Psoas muscle (tissue), 8 donors: ENCODE measurements around the gene NUTF2. TPM values are rescaled to one million over a fixed set of nuclear protein-coding genes. Genes with fewer than 3 reads are reported as not detected.
A peak's percentile ranks its signal among the peaks of the same experiment; 100 is the strongest.

Experiments
- ATAC-seq, 4 donors: fragments of 200-7000 bp; cut with Tn5 transposase; one replicate each; pipeline ENCODE4 v1.9.1; 2020; ENCODE audit warnings: moderate library complexity in 3 of 4, mild to moderate bottlenecking in 2 of 4
- DNase-seq, 2 donors: peaks; one replicate each; pipeline ENCODE4 v3.0.0-alpha.2; 2020
- H3K27ac ChIP-seq: fragments of 200-600 bp; one replicate; pipeline ENCODE4 v1.8.0; 2022
- H3K27me3 ChIP-seq, 3 donors: fragments of 200-600 bp in 1 of 3; one replicate each; pipeline versions ENCODE4 v1.6.1 to v1.8.0; 2013 to 2022; ENCODE audit warnings: low read length in 2 of 3, mild to moderate bottlenecking in 2 of 3, moderate library complexity in 1 of 3; ENCODE audit not compliant: insufficient read depth in 3 of 3
- H3K36me3 ChIP-seq, 2 donors: fragments of 200-600 bp in 1 of 2; one replicate each; pipeline versions ENCODE4 v1.6.1 to v1.8.0; 2013 to 2022; ENCODE audit warnings: low read depth in 1 of 2, mild to moderate bottlenecking in 1 of 2, moderate library complexity in 1 of 2; ENCODE audit not compliant: insufficient read depth in 1 of 2
- H3K4me1 ChIP-seq: fragments of 200-600 bp; one replicate; pipeline ENCODE4 v1.8.0; 2022
- H3K4me3 ChIP-seq: fragments of 200-600 bp; one replicate; pipeline ENCODE4 v1.8.0; 2022; ENCODE audit warnings: mild to moderate bottlenecking
- H3K9me3 ChIP-seq: fragments of 200-600 bp; one replicate; pipeline ENCODE4 v1.8.0; 2022
- CTCF ChIP-seq: fragments of 200-600 bp; IDR thresholded peaks from one replicate; pipeline ENCODE4 v1.8.0; 2022; ENCODE audit warnings: antibody characterized with exemption
- WGBS, 3 donors: extraction: QIAGEN DNeasy Blood & Tissue Kit; methylation state at CpG; one replicate each; pipeline versions ENCODE4 v1.1.6 to v1.1.7; 2013; 5-methylcytosine and 5-hydroxymethylcytosine counted together
- intact Hi-C, 2 donors: fragments of 100-400 bp; cut with DNase I; formaldehyde crosslinking; loops; one replicate each; pipeline versions ENCODE4 v1.11.0 to v1.14.2; 2022
- polyA plus RNA-seq, 3 donors: library from polyadenylated mRNA; stranded (reverse); fragments of 200-250 nt; gene quantifications; one replicate each; pipeline ENCODE4 v1.2.3, GENCODE V29; 2013
- total RNA-seq, 4 donors: library from RNA; stranded (reverse); fragmentation: NEBNext Ultra II Directional in 2 of 4; extraction: Animal tissue kit (Norgen Biotek cat#: 25700) in 2 of 4; gene quantifications; one replicate each; pipeline versions ENCODE4 v1.2.1 to v1.2.4, GENCODE V29; 2021 to 2023
- donor health status: healthy with polysubstance abuse.
- donor health status: DM: no; HTN: no; CAD: no; lungs with moderate emphysema.
- donor health status: Bipolar disorder and iron deficiency.
- donor health status: healthy.
- donor health status: DM: yes; HTN: yes; CAD: no.
- donor health status: DM: no; HTN: no; CAD: no.
- donor health status: DM: no; HTN: no; CAD: no.
- donor health status: DM: yes; HTN: yes; CAD: no.

NUTF2 gene
- total and polyA plus RNA-seq, 7 donors: 77.4 to 170 (median 104) TPM

- ATAC-seq: peak in 1 of 4 donors; percentile 33
- intact Hi-C loops: loop anchor here in 1 of 2 donors (10.0 kb wide), 1 partner anchor 245 kb away; no protein-coding TSS in a partner anchor
- 52 to 68% (median 61%) methylated on average over 6 of the region's 6 CpGs for WGBS, 3 donors
Observed at GRCh38 chr16:67919622-67920221, 73.0 kb downstream of the NUTF2 start.

More at GRCh38 chr16:67919622-67920221, 73.0 kb downstream of the NUTF2 start:
- no peaks in the 10 kb centered on the region for H3K9me3 ChIP-seq
- H3K27ac ChIP-seq: peak overlapping the region; percentile 91
- peak in 1 of 2 donors; percentile 39 for DNase-seq
- no peaks in the 10 kb centered on the region for H3K27me3 ChIP-seq
- H3K4me3 ChIP-seq: no peak overlapping the region
- peak; percentile 6 for TF ChIP-seq CTCF
- peaks cover 0 to 8% of the 10 kb centered on the region in 2 donors for H3K36me3 ChIP-seq
- peaks cover 91% of the 10 kb centered on the region for H3K4me1 ChIP-seq

Other genes with a start within 250 kb of the NUTF2 start
- gene CARMIL2, start 201.8 kb upstream of the NUTF2 start, total RNA-seq: 1 to 10 TPM in 1 of 4 donors, under 1 TPM in 2, not detected in 1; 0.59 to 1.1 (median 0.63) TPM
- gene CARMIL2, start 201.8 kb upstream of the NUTF2 start, polyA plus RNA-seq: under 1 TPM; 0.17 to 0.46 (median 0.30) TPM
- gene ACD, start 186.7 kb upstream of the NUTF2 start, total RNA-seq: 10 to 100 TPM in 1 of 4 donors, 1 to 10 TPM in 3; 4.9 to 10.2 (median 7.4) TPM
- 10 to 100 TPM in 2 of 3 donors, 1 to 10 TPM in 1; 8.9 to 16.7 (median 12.6) TPM for gene ACD, start 186.7 kb upstream of the NUTF2 start, polyA plus RNA-seq
- gene PARD6A, start 186.0 kb upstream of the NUTF2 start, total RNA-seq: 1 to 10 TPM; 4.9 to 6.8 (median 5.9) TPM
- gene PARD6A, start 186.0 kb upstream of the NUTF2 start, polyA plus RNA-seq: 10 to 100 TPM in 1 of 3 donors, 1 to 10 TPM in 2; 8.0 to 11.0 (median 9.9) TPM
- 1 to 10 TPM; 6.5 to 7.6 (median 7.1) TPM for gene ENKD1, start 180.2 kb upstream of the NUTF2 start, total RNA-seq
- 10 to 100 TPM; 17.5 to 20.7 (median 19.2) TPM for gene ENKD1, start 180.2 kb upstream of the NUTF2 start, polyA plus RNA-seq
- 1 to 10 TPM; 5.1 to 7.3 (median 5.9) TPM for gene C16orf86, start 180.1 kb upstream of the NUTF2 start, total RNA-seq
- gene C16orf86, start 180.1 kb upstream of the NUTF2 start, polyA plus RNA-seq: 1 to 10 TPM; 2.6 to 6.5 (median 4.5) TPM
- gene GFOD2, start 127.6 kb upstream of the NUTF2 start, total RNA-seq: 10 to 100 TPM in 1 of 4 donors, 1 to 10 TPM in 3; 8.0 to 11.3 (median 9.0) TPM
- 10 to 100 TPM; 12.2 to 17.3 (median 17.0) TPM for gene GFOD2, start 127.6 kb upstream of the NUTF2 start, polyA plus RNA-seq
- 10 to 100 TPM; 17.6 to 27.9 (median 25.2) TPM for gene RANBP10, start 40.4 kb upstream of the NUTF2 start, total RNA-seq
- gene RANBP10, start 40.4 kb upstream of the NUTF2 start, polyA plus RNA-seq: 10 to 100 TPM in 2 of 3 donors, 1 to 10 TPM in 1; 9.1 to 16.3 (median 11.1) TPM
- under 1 TPM; 0.29 to 0.88 (median 0.60) TPM for gene TSNAXIP1, start 40.0 kb upstream of the NUTF2 start, total RNA-seq
- 1 to 10 TPM in 1 of 3 donors, under 1 TPM in 2; 0.27 to 1.4 (median 0.65) TPM for gene TSNAXIP1, start 40.0 kb upstream of the NUTF2 start, polyA plus RNA-seq
- gene THAP11, start 4.6 kb upstream of the NUTF2 start, total RNA-seq: 10 to 100 TPM; 30.2 to 37.8 (median 35.0) TPM
- 10 to 100 TPM; 31.9 to 78.6 (median 35.0) TPM for gene THAP11, start 4.6 kb upstream of the NUTF2 start, polyA plus RNA-seq
- gene CENPT, start 760 bp downstream of the NUTF2 start, total RNA-seq: 10 to 100 TPM; 17.2 to 26.4 (median 19.2) TPM
- gene CENPT, start 760 bp downstream of the NUTF2 start, polyA plus RNA-seq: 10 to 100 TPM; 13.8 to 19.9 (median 19.9) TPM
- gene EDC4, start 26.1 kb downstream of the NUTF2 start, total RNA-seq: 10 to 100 TPM; 33.8 to 52.1 (median 42.1) TPM
- 10 to 100 TPM; 21.1 to 32.2 (median 23.8) TPM for gene EDC4, start 26.1 kb downstream of the NUTF2 start, polyA plus RNA-seq
- gene NRN1L, start 38.0 kb downstream of the NUTF2 start, total RNA-seq: 1 to 10 TPM in 1 of 4 donors, under 1 TPM in 1, not detected in 2; 0.77 to 1.1 TPM
- gene NRN1L, start 38.0 kb downstream of the NUTF2 start, polyA plus RNA-seq: under 1 TPM; 0.23 to 0.38 (median 0.37) TPM
- 10 to 100 TPM; 11.3 to 18.8 (median 16.4) TPM for gene PSKH1, start 46.3 kb downstream of the NUTF2 start, total RNA-seq
- 10 to 100 TPM in 2 of 3 donors, 1 to 10 TPM in 1; 9.6 to 16.9 (median 11.0) TPM for gene PSKH1, start 46.3 kb downstream of the NUTF2 start, polyA plus RNA-seq
- 1 to 10 TPM in 1 of 4 donors, under 1 TPM in 3; 0.27 to 1.1 (median 0.79) TPM for gene CTRL, start 84.9 kb downstream of the NUTF2 start, total RNA-seq
- gene CTRL, start 84.9 kb downstream of the NUTF2 start, polyA plus RNA-seq: 1 to 10 TPM; 1.1 TPM
- gene PSMB10, start 89.9 kb downstream of the NUTF2 start, total RNA-seq: 10 to 100 TPM; 27.6 to 34.7 (median 31.6) TPM
- 10 to 100 TPM; 55.0 to 98.6 (median 67.3) TPM for gene PSMB10, start 89.9 kb downstream of the NUTF2 start, polyA plus RNA-seq
- gene LCAT, start 97.2 kb downstream of the NUTF2 start, total RNA-seq: 10 to 100 TPM in 2 of 4 donors, 1 to 10 TPM in 2; 5.9 to 15.1 (median 10.2) TPM
- gene LCAT, start 97.2 kb downstream of the NUTF2 start, polyA plus RNA-seq: 1 to 10 TPM; 4.1 to 8.6 (median 4.7) TPM
- 10 to 100 TPM; 24.1 to 89.5 (median 34.9) TPM for gene SLC12A4, start 121.7 kb downstream of the NUTF2 start, total RNA-seq
- gene SLC12A4, start 121.7 kb downstream of the NUTF2 start, polyA plus RNA-seq: 10 to 100 TPM; 18.3 to 34.8 (median 26.0) TPM
- gene DPEP3, start 133.6 kb downstream of the NUTF2 start, total RNA-seq: under 1 TPM in 3 of 4 donors, not detected in 1; 0.10 to 0.22 (median 0.17) TPM
- under 1 TPM in 2 of 3 donors, not detected in 1; 0.12 to 0.45 TPM for gene DPEP3, start 133.6 kb downstream of the NUTF2 start, polyA plus RNA-seq
- gene DPEP2, start 152.6 kb downstream of the NUTF2 start, total RNA-seq: 1 to 10 TPM in 1 of 4 donors, under 1 TPM in 2, not detected in 1; 0.25 to 1.1 (median 0.82) TPM
- gene DPEP2, start 152.6 kb downstream of the NUTF2 start, polyA plus RNA-seq: under 1 TPM; 0.23 to 0.29 (median 0.27) TPM
- gene DPEP2NB, start 169.0 kb downstream of the NUTF2 start, total RNA-seq: not detected
- gene DPEP2NB, start 169.0 kb downstream of the NUTF2 start, polyA plus RNA-seq: under 1 TPM in 1 of 3 donors, not detected in 2; 0.05 TPM
- 10 to 100 TPM; 10.0 to 19.3 (median 14.4) TPM for gene DDX28, start 176.3 kb downstream of the NUTF2 start, total RNA-seq
- 10 to 100 TPM; 11.9 to 20.2 (median 12.6) TPM for gene DDX28, start 176.3 kb downstream of the NUTF2 start, polyA plus RNA-seq
- gene DUS2, start 176.4 kb downstream of the NUTF2 start, total RNA-seq: 10 to 100 TPM in 2 of 4 donors, 1 to 10 TPM in 2; 7.0 to 10.5 (median 9.8) TPM
- gene DUS2, start 176.4 kb downstream of the NUTF2 start, polyA plus RNA-seq: 10 to 100 TPM in 1 of 3 donors, 1 to 10 TPM in 2; 3.4 to 15.1 (median 9.5) TPM
- 10 to 100 TPM; 40.8 to 53.5 (median 44.0) TPM for gene NFATC3, start 238.4 kb downstream of the NUTF2 start, total RNA-seq
- gene NFATC3, start 238.4 kb downstream of the NUTF2 start, polyA plus RNA-seq: 10 to 100 TPM in 2 of 3 donors, 1 to 10 TPM in 1; 9.8 to 43.1 (median 17.3) TPM